Ishikawa (cell line): Measurements from ENCODE around the gene BMP10.

Experiments used
- CEBPB ChIP-seq: IDR thresholded peaks from 2 replicates; pipeline ENCODE4 v1.6.1; 2012
- CREB1 ChIP-seq: IDR thresholded peaks from 2 replicates; pipeline ENCODE4 v1.6.1; 2012; ENCODE audit warnings: low read depth
- EGR1 ChIP-seq: IDR thresholded peaks from 2 replicates; pipeline ENCODE4 v1.6.1; 2012
- EP300 ChIP-seq: IDR thresholded peaks from 2 replicates; pipeline ENCODE4 v1.6.1; 2012; ENCODE audit warnings: borderline replicate concordance
- NFIC ChIP-seq: IDR thresholded peaks from 2 replicates; pipeline ENCODE4 v1.6.1; 2012
- RAD21 ChIP-seq: IDR thresholded peaks from 2 replicates; pipeline ENCODE4 v1.6.1; 2012; ENCODE audit warnings: low read depth
- TAF1 ChIP-seq: IDR thresholded peaks from 2 replicates; pipeline ENCODE4 v1.6.1; 2012; ENCODE audit warnings: low read depth, mild to moderate bottlenecking
- TCF12 ChIP-seq: IDR thresholded peaks from 2 replicates; pipeline ENCODE4 v1.6.1; 2012; ENCODE audit warnings: low read depth
- TEAD4 ChIP-seq: IDR thresholded peaks from 2 replicates; pipeline ENCODE4 v1.6.1; 2012
- YY1 ChIP-seq: IDR thresholded peaks from 2 replicates; pipeline ENCODE4 v1.6.1; 2012; ENCODE audit warnings: low read depth
- ZBTB7A ChIP-seq: IDR thresholded peaks from 2 replicates; pipeline ENCODE4 v1.6.1; 2012; ENCODE audit warnings: low read depth
- TF ChIP-seq, protein P1 (sequence below): IDR thresholded peaks from 2 replicates; pipeline ENCODE4 v1.6.1; 2012; ENCODE audit warnings: low read depth, mild to moderate bottlenecking
- TF ChIP-seq, protein P2 (sequence below): IDR thresholded peaks from 2 replicates; pipeline ENCODE4 v1.6.1; 2012
- TF ChIP-seq, protein P3 (sequence below): IDR thresholded peaks from 2 replicates; pipeline ENCODE4 v1.6.1; 2012

DNA sequence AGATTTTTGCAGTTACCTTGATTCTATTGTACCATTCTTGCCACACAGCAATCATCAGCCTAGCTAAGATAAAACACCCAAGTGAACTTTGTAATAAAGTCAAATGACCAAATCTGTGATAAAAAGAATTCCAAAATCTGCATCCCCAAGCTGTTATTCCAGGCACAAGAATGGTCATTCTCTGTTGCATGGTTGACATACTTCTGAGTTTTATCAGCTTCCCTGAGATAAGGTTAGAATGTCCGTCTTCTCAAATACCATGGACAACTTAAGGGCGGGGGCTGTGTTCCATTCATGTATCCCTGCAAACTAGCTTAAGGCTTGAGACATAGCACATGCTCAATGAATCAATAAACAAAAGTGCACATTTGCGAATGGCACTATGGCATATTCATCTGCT, 8.1 kb upstream of the BMP10 start:
- no peak for TF ChIP-seq EGR1
- TF ChIP-seq TAF1 = no peak
- no peak for TF ChIP-seq CREB1
- TF ChIP-seq ZBTB7A = no peak
- no peak for TF ChIP-seq RAD21
- TF ChIP-seq, protein P1, sequence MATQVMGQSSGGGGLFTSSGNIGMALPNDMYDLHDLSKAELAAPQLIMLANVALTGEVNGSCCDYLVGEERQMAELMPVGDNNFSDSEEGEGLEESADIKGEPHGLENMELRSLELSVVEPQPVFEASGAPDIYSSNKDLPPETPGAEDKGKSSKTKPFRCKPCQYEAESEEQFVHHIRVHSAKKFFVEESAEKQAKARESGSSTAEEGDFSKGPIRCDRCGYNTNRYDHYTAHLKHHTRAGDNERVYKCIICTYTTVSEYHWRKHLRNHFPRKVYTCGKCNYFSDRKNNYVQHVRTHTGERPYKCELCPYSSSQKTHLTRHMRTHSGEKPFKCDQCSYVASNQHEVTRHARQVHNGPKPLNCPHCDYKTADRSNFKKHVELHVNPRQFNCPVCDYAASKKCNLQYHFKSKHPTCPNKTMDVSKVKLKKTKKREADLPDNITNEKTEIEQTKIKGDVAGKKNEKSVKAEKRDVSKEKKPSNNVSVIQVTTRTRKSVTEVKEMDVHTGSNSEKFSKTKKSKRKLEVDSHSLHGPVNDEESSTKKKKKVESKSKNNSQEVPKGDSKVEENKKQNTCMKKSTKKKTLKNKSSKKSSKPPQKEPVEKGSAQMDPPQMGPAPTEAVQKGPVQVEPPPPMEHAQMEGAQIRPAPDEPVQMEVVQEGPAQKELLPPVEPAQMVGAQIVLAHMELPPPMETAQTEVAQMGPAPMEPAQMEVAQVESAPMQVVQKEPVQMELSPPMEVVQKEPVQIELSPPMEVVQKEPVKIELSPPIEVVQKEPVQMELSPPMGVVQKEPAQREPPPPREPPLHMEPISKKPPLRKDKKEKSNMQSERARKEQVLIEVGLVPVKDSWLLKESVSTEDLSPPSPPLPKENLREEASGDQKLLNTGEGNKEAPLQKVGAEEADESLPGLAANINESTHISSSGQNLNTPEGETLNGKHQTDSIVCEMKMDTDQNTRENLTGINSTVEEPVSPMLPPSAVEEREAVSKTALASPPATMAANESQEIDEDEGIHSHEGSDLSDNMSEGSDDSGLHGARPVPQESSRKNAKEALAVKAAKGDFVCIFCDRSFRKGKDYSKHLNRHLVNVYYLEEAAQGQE = no peak
- no peak for TF ChIP-seq TEAD4
- TF ChIP-seq, protein P2, sequence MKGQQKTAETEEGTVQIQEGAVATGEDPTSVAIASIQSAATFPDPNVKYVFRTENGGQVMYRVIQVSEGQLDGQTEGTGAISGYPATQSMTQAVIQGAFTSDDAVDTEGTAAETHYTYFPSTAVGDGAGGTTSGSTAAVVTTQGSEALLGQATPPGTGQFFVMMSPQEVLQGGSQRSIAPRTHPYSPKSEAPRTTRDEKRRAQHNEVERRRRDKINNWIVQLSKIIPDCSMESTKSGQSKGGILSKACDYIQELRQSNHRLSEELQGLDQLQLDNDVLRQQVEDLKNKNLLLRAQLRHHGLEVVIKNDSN = no peak
- TF ChIP-seq, protein P3, sequence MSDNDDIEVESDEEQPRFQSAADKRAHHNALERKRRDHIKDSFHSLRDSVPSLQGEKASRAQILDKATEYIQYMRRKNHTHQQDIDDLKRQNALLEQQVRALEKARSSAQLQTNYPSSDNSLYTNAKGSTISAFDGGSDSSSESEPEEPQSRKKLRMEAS = no peak
- no peak for TF ChIP-seq EP300
- TF ChIP-seq TCF12 = no peak
- no peak for TF ChIP-seq CEBPB
- TF ChIP-seq YY1 = no peak
- TF ChIP-seq NFIC = no peak
